BE2C (cell line): Measurements from ENCODE around the gene PDE4DIP.
"Not testable (repeated sequence)": the region's sequence is repeated elsewhere in the genome, so short reads cannot be mapped to it uniquely, and the experiment has no call there.

ENCODE experiments used
- DNase-seq: peaks from one replicate; pipeline ENCODE4 v3.0.0-alpha.2; 2020
- H3K27me3 ChIP-seq: fragments of 250-450 bp; sonication (Bioruptor Pico); 2 replicates; pipeline ENCODE4 v1.5.1; 2020; ENCODE audit warnings: mild to moderate bottlenecking
- H3K36me3 ChIP-seq: fragments of 250-450 bp; sonication (Bioruptor Pico); 2 replicates; pipeline ENCODE4 v1.5.1; 2020; ENCODE audit warnings: mild to moderate bottlenecking
- H3K4me1 ChIP-seq: fragments of 250-450 bp; sonication (Bioruptor Pico); 2 replicates; pipeline ENCODE4 v1.5.1; 2020
- H3K4me3 ChIP-seq: 2 replicates; pipeline ENCODE4 v1.5.1; 2011; ENCODE audit warnings: low read depth, low read length
- H3K9me3 ChIP-seq: fragments of 250-450 bp; sonication (Bioruptor Pico); 2 replicates; pipeline ENCODE4 v1.5.1; 2020

Gene PDE4DIP

GRCh38 chr1:148894360-148895352 is 50.4 kb downstream of the PDE4DIP start:
- DNase-seq, H3K4me3 ChIP-seq, H3K36me3 ChIP-seq, H3K9me3 ChIP-seq, H3K27me3 ChIP-seq, H3K4me1 ChIP-seq: not testable (repeated sequence)

- not testable (repeated sequence) for DNase-seq, H3K9me3 ChIP-seq, H3K27me3 ChIP-seq, H3K4me3 ChIP-seq, H3K4me1 ChIP-seq, H3K36me3 ChIP-seq
Measured at GRCh38 chr1:148900026-148900425, 55.8 kb downstream of the PDE4DIP start.

- not testable (repeated sequence) for H3K4me3 ChIP-seq, H3K36me3 ChIP-seq, H3K9me3 ChIP-seq, H3K4me1 ChIP-seq, H3K27me3 ChIP-seq, DNase-seq
Measured at GRCh38 chr1:148900691-148901090, 56.5 kb downstream of the PDE4DIP start.

- not testable (repeated sequence) for DNase-seq, H3K36me3 ChIP-seq, H3K27me3 ChIP-seq, H3K4me3 ChIP-seq, H3K4me1 ChIP-seq, H3K9me3 ChIP-seq
Measured at GRCh38 chr1:148901150-148901952, 57.1 kb downstream of the PDE4DIP start.

GRCh38 chr1:148901953-148902341 is 57.7 kb downstream of the PDE4DIP start:
- H3K36me3 ChIP-seq, DNase-seq, H3K4me1 ChIP-seq, H3K4me3 ChIP-seq, H3K9me3 ChIP-seq, H3K27me3 ChIP-seq: not testable (repeated sequence)

GRCh38 chr1:148909219-148909826 is 65.1 kb downstream of the PDE4DIP start:
- not testable (repeated sequence) for H3K27me3 ChIP-seq, DNase-seq, H3K4me1 ChIP-seq, H3K9me3 ChIP-seq, H3K36me3 ChIP-seq, H3K4me3 ChIP-seq

GRCh38 chr1:148911303-148911928 is 67.2 kb downstream of the PDE4DIP start:
- not testable (repeated sequence) for DNase-seq, H3K4me1 ChIP-seq

GRCh38 chr1:148916222-148916621 is 72.0 kb downstream of the PDE4DIP start:
- not testable (repeated sequence) for H3K4me1 ChIP-seq, DNase-seq

More at GRCh38 chr1:148911303-148911928, 67.2 kb downstream of the PDE4DIP start:
- H3K4me3 ChIP-seq, H3K9me3 ChIP-seq, H3K27me3 ChIP-seq, H3K36me3 ChIP-seq: not testable (repeated sequence)

GRCh38 chr1:148916695-148917348 is 72.6 kb downstream of the PDE4DIP start:
- not testable (repeated sequence) for H3K4me3 ChIP-seq, DNase-seq, H3K36me3 ChIP-seq, H3K9me3 ChIP-seq, H3K27me3 ChIP-seq, H3K4me1 ChIP-seq

More at GRCh38 chr1:148916222-148916621, 72.0 kb downstream of the PDE4DIP start:
- H3K4me3 ChIP-seq, H3K36me3 ChIP-seq, H3K27me3 ChIP-seq, H3K9me3 ChIP-seq: not testable (repeated sequence)

GRCh38 chr1:148918836-148919447 is 74.7 kb downstream of the PDE4DIP start:
- not testable (repeated sequence) for DNase-seq, H3K36me3 ChIP-seq

GRCh38 chr1:148921047-148921446 is 76.8 kb downstream of the PDE4DIP start:
- not testable (repeated sequence) for H3K36me3 ChIP-seq, H3K4me1 ChIP-seq, H3K9me3 ChIP-seq, H3K27me3 ChIP-seq, H3K4me3 ChIP-seq, DNase-seq

More at GRCh38 chr1:148918836-148919447, 74.7 kb downstream of the PDE4DIP start:
- not testable (repeated sequence) for H3K4me1 ChIP-seq, H3K4me3 ChIP-seq, H3K9me3 ChIP-seq, H3K27me3 ChIP-seq

GRCh38 chr1:148923798-148924197 is 79.6 kb downstream of the PDE4DIP start:
- not testable (repeated sequence) for H3K4me3 ChIP-seq, H3K9me3 ChIP-seq, DNase-seq, H3K4me1 ChIP-seq, H3K36me3 ChIP-seq, H3K27me3 ChIP-seq

- not testable (repeated sequence) for DNase-seq, H3K4me1 ChIP-seq, H3K4me3 ChIP-seq, H3K9me3 ChIP-seq, H3K27me3 ChIP-seq, H3K36me3 ChIP-seq
Measured at GRCh38 chr1:148927645-148928044, 83.4 kb downstream of the PDE4DIP start.

- H3K4me1 ChIP-seq, H3K4me3 ChIP-seq, H3K9me3 ChIP-seq, DNase-seq, H3K36me3 ChIP-seq, H3K27me3 ChIP-seq: not testable (repeated sequence)
Measured at GRCh38 chr1:148929253-148929652, 85.0 kb downstream of the PDE4DIP start.
